Activated CD4-positive, alpha-beta T cell treated with anti-CD3 and anti-CD28 coated beads, Interleukin-2, Interleukin-4, amounts not matched to agents 100 ng/mL and 50 ng/mL, durations not matched to agents 16 hours and 8 hours (primary cell): ENCODE measurements around the gene TSPAN5.

Experiments
- DNase-seq: peaks from one replicate; pipeline ENCODE4 v3.0.0-alpha.2; 2020; ENCODE audit warnings: low spot score

TSPAN5 gene

GRCh38 chr4:98448908-98449307 lies 209.5 kb downstream of the TSPAN5 start:
- DNase-seq, result peak; percentile 42

GRCh38 chr4:98447648-98448047 lies 210.8 kb downstream of the TSPAN5 start:
- no peak for DNase-seq

GRCh38 chr4:98446499-98447375 lies 211.7 kb downstream of the TSPAN5 start:
- peak; percentile 77 for DNase-seq

GRCh38 chr4:98444371-98444770 lies 214.0 kb downstream of the TSPAN5 start:
- no peak for DNase-seq

GRCh38 chr4:98434816-98435215 lies 223.6 kb downstream of the TSPAN5 start:
- DNase-seq, result no peak

- no peak for DNase-seq
Measured at GRCh38 chr4:98433691-98434090, 224.7 kb downstream of the TSPAN5 start.

- peak; percentile 22 for DNase-seq
Measured at GRCh38 chr4:98430708-98431403, 227.6 kb downstream of the TSPAN5 start.

- DNase-seq, result no peak
Measured at GRCh38 chr4:98423009-98423408, 235.4 kb downstream of the TSPAN5 start.

- DNase-seq, result no peak
Measured at GRCh38 chr4:98421111-98421510, 237.3 kb downstream of the TSPAN5 start.
